ENCODE results near the gene LRRN4.

Gene LRRN4

GRCh38 chr20:6070829-6071695 lies 17.2 kb upstream of the LRRN4 start:
- Histone ChIP-seq H3K9me3 (ENCODE audit: insufficient read depth, low read length) (no peaks in the 10 kb centered on the region), H3K36me3 (replicated peaks; ENCODE audit: low read depth, low read length) (no peaks in the 10 kb centered on the region), H3K4me1 (ENCODE audit: low read length) (no peaks in the 10 kb centered on the region), H4K20me1 (ENCODE audit: insufficient read depth, low read length) (no peaks in the 10 kb centered on the region), H3K4me2 (ENCODE audit: low read length) (no peak overlapping the region), H3K27ac (ENCODE audit: low read length) (no peak overlapping the region), H3K9ac (ENCODE audit: low read length) (no peak overlapping the region), H3K4me3 (ENCODE audit: low read length) (no peak overlapping the region), H2AFZ (ENCODE audit: low read depth, low read length) (no peak overlapping the region), H3K79me2 (ENCODE audit: low read length) (no peaks in the 10 kb centered on the region), H3K27me3 (ENCODE audit: low read depth, low read length) (peaks cover 10% of the 10 kb centered on the region)
- no peak for TF ChIP-seq CTCF (IDR thresholded peaks at IDR 0.05; ENCODE audit: low read depth, low read length)
- no peak for TF ChIP-seq EZH2phosphoT487 (IDR thresholded peaks at IDR 0.05; ENCODE audit: low read depth)

- Histone ChIP-seq H3K4me1 (ENCODE audit: low read length) (no peaks in the 10 kb centered on the region), H4K20me1 (ENCODE audit: insufficient read depth, low read length) (no peaks in the 10 kb centered on the region), H3K79me2 (ENCODE audit: low read length) (no peaks in the 10 kb centered on the region), H3K9ac (ENCODE audit: low read length) (no peak overlapping the region), H3K36me3 (replicated peaks; ENCODE audit: low read depth, low read length) (no peaks in the 10 kb centered on the region), H3K4me3 (ENCODE audit: low read length) (no peak overlapping the region), H3K9me3 (ENCODE audit: insufficient read depth, low read length) (no peaks in the 10 kb centered on the region), H3K4me2 (ENCODE audit: low read length) (no peak overlapping the region), H2AFZ (ENCODE audit: low read depth, low read length) (no peak overlapping the region), H3K27ac (ENCODE audit: low read length) (no peak overlapping the region), H3K27me3 (ENCODE audit: low read depth, low read length) (peaks cover 10% of the 10 kb centered on the region)
- TF ChIP-seq EZH2phosphoT487 (IDR thresholded peaks at IDR 0.05; ENCODE audit: low read depth) (no peak), CTCF (IDR thresholded peaks at IDR 0.05; ENCODE audit: low read depth, low read length) (no peak)
These were observed 15.8 kb upstream of the LRRN4 start for GRCh38 chr20:6069669-6070068.

- no peak overlapping the region for H3K4me2 ChIP-seq (ENCODE audit: low read length)
- H3K4me3 ChIP-seq (ENCODE audit: low read length): no peak overlapping the region
- peaks cover 10% of the 10 kb centered on the region for H3K27me3 ChIP-seq (ENCODE audit: low read depth, low read length)
- no peak overlapping the region for H2AFZ ChIP-seq (ENCODE audit: low read depth, low read length)
- H3K4me1 ChIP-seq (ENCODE audit: low read length): no peaks in the 10 kb centered on the region
- H3K36me3 ChIP-seq (replicated peaks; ENCODE audit: low read depth, low read length): no peaks in the 10 kb centered on the region
- H3K79me2 ChIP-seq (ENCODE audit: low read length): no peaks in the 10 kb centered on the region
- no peaks in the 10 kb centered on the region for H4K20me1 ChIP-seq (ENCODE audit: insufficient read depth, low read length)
- TF ChIP-seq CTCF (IDR thresholded peaks at IDR 0.05; ENCODE audit: low read depth, low read length) (no peak), EZH2phosphoT487 (IDR thresholded peaks at IDR 0.05; ENCODE audit: low read depth) (no peak)
- H3K9ac ChIP-seq (ENCODE audit: low read length): no peak overlapping the region
- no peaks in the 10 kb centered on the region for H3K9me3 ChIP-seq (ENCODE audit: insufficient read depth, low read length)
- no peak overlapping the region for H3K27ac ChIP-seq (ENCODE audit: low read length)
These were observed 14.0 kb upstream of the LRRN4 start for GRCh38 chr20:6067763-6068318.

- H3K36me3 ChIP-seq (replicated peaks; ENCODE audit: low read depth, low read length): no peaks in the 10 kb centered on the region
- H3K4me1 ChIP-seq (ENCODE audit: low read length): no peaks in the 10 kb centered on the region
- no peaks in the 10 kb centered on the region for H4K20me1 ChIP-seq (ENCODE audit: insufficient read depth, low read length)
- TF ChIP-seq CTCF (IDR thresholded peaks at IDR 0.05; ENCODE audit: low read depth, low read length): no peak
- no peak for TF ChIP-seq EZH2phosphoT487 (IDR thresholded peaks at IDR 0.05; ENCODE audit: low read depth)
- no peak overlapping the region for H3K27ac ChIP-seq (ENCODE audit: low read length)
- H3K9me3 ChIP-seq (ENCODE audit: insufficient read depth, low read length): no peaks in the 10 kb centered on the region
- no peak overlapping the region for H3K9ac ChIP-seq (ENCODE audit: low read length)
- H3K27me3 ChIP-seq (ENCODE audit: low read depth, low read length): peaks cover 14% of the 10 kb centered on the region
- no peak overlapping the region for H3K4me2 ChIP-seq (ENCODE audit: low read length)
- H3K4me3 ChIP-seq (ENCODE audit: low read length): no peak overlapping the region
- no peaks in the 10 kb centered on the region for H3K79me2 ChIP-seq (ENCODE audit: low read length)
- H2AFZ ChIP-seq (ENCODE audit: low read depth, low read length): no peak overlapping the region
These were observed 12.7 kb upstream of the LRRN4 start for GRCh38 chr20:6066582-6066981.
